Measurements from ENCODE around the gene DBF4B. TPM values are rescaled to one million over a fixed set of nuclear protein-coding genes. Genes with fewer than 3 reads are reported as not detected.

The DBF4B gene
- total RNA-seq, 1 donor from 2014 or later: 16.4 TPM

- H3K36me3 ChIP-seq: peaks cover 5% of the 10 kb centered on the region
- H3K4me2 ChIP-seq: no peak overlapping the region
- H3K27ac ChIP-seq: peak overlapping the region; percentile 70
- no peaks in the 10 kb centered on the region for H3K27me3 ChIP-seq
- H3K4me3 Mint-ChIP-seq: no peak overlapping the region
- H3F3A ChIP-seq (ENCODE audit: low read depth): peaks cover 41% of the 10 kb centered on the region
- no peak overlapping the region for H3K4me3 ChIP-seq
- H3K79me2 ChIP-seq (ENCODE audit: low read depth): peaks cover 9% of the 10 kb centered on the region
- H3K9me3 ChIP-seq (ENCODE audit: low read depth): no peaks in the 10 kb centered on the region
- H2AFZ ChIP-seq (replicated peaks): no peak overlapping the region
- no peaks in the 10 kb centered on the region for H3K27me3 Mint-ChIP-seq (ENCODE audit: insufficient read depth, low read depth)
- no peak for TF ChIP-seq EZH2phosphoT487 (IDR thresholded peaks at IDR 0.05)
- TF ChIP-seq EZH2 (IDR thresholded peaks at IDR 0.05): no peak
- TF ChIP-seq CTCF (IDR thresholded peaks at IDR 0.05): no peak
- no peak for DNase-seq (ENCODE audit: low spot score)
- H3K9me3 Mint-ChIP-seq: no peaks in the 10 kb centered on the region
- H4K20me1 ChIP-seq (ENCODE audit: low read depth): peaks cover 26% of the 10 kb centered on the region
- H3K36me3 Mint-ChIP-seq: peaks cover 13% of the 10 kb centered on the region
- H3K27ac Mint-ChIP-seq: no peak overlapping the region
- H3K9ac ChIP-seq: no peak overlapping the region
- peaks cover 21% of the 10 kb centered on the region for H3K4me1 Mint-ChIP-seq
- no peaks in the 10 kb centered on the region for H3K4me1 ChIP-seq
Observed at GRCh38 chr17:44795928-44796327, 87.5 kb downstream of the DBF4B start.

- Histone ChIP-seq H3K4me2 (no peak overlapping the region), H3F3A (ENCODE audit: low read depth) (peaks cover 41% of the 10 kb centered on the region), H3K27ac (no peak overlapping the region), H3K79me2 (ENCODE audit: low read depth) (peaks cover 17% of the 10 kb centered on the region), H3K9me3 (ENCODE audit: low read depth) (no peaks in the 10 kb centered on the region), H3K9ac (no peak overlapping the region), H3K4me3 (no peak overlapping the region), H4K20me1 (ENCODE audit: low read depth) (peaks cover 31% of the 10 kb centered on the region), H3K4me1 (no peaks in the 10 kb centered on the region), H2AFZ (replicated peaks) (no peak overlapping the region), H3K27me3 (no peaks in the 10 kb centered on the region), H3K36me3 (peaks cover 5% of the 10 kb centered on the region)
- no peak for DNase-seq (ENCODE audit: low spot score)
- H3K27ac Mint-ChIP-seq: no peak overlapping the region
- H3K9me3 Mint-ChIP-seq: no peaks in the 10 kb centered on the region
- H3K4me3 Mint-ChIP-seq: no peak overlapping the region
- peaks cover 21% of the 10 kb centered on the region for H3K4me1 Mint-ChIP-seq
- H3K27me3 Mint-ChIP-seq (ENCODE audit: insufficient read depth, low read depth): no peaks in the 10 kb centered on the region
- peaks cover 19% of the 10 kb centered on the region for H3K36me3 Mint-ChIP-seq
- TF ChIP-seq EZH2 (IDR thresholded peaks at IDR 0.05): no peak
- TF ChIP-seq EZH2phosphoT487 (IDR thresholded peaks at IDR 0.05): no peak
- TF ChIP-seq CTCF (IDR thresholded peaks at IDR 0.05): no peak
Observed at GRCh38 chr17:44796731-44797130, 88.3 kb downstream of the DBF4B start.

GRCh38 chr17:44797802-44798201 is 89.3 kb downstream of the DBF4B start:
- Mint-ChIP-seq H3K9me3 (no peaks in the 10 kb centered on the region), H3K4me3 (no peak overlapping the region), H3K4me1 (peaks cover 21% of the 10 kb centered on the region), H3K27ac (peak overlapping the region; percentile 46), H3K36me3 (peaks cover 25% of the 10 kb centered on the region), H3K27me3 (ENCODE audit: insufficient read depth, low read depth) (no peaks in the 10 kb centered on the region)
- H3F3A ChIP-seq (ENCODE audit: low read depth): peaks cover 41% of the 10 kb centered on the region
- H3K27ac ChIP-seq: peak overlapping the region; percentile 37
- H3K79me2 ChIP-seq (ENCODE audit: low read depth): peaks cover 27% of the 10 kb centered on the region
- no peaks in the 10 kb centered on the region for H3K4me1 ChIP-seq
- no peaks in the 10 kb centered on the region for H3K9me3 ChIP-seq (ENCODE audit: low read depth)
- H3K9ac ChIP-seq: no peak overlapping the region
- H2AFZ ChIP-seq (replicated peaks): no peak overlapping the region
- peaks cover 41% of the 10 kb centered on the region for H4K20me1 ChIP-seq (ENCODE audit: low read depth)
- DNase-seq (ENCODE audit: low spot score): no peak
- peaks cover 10% of the 10 kb centered on the region for H3K36me3 ChIP-seq
- H3K27me3 ChIP-seq: no peaks in the 10 kb centered on the region
- no peak overlapping the region for H3K4me2 ChIP-seq
- no peak overlapping the region for H3K4me3 ChIP-seq
- TF ChIP-seq CTCF (IDR thresholded peaks at IDR 0.05): no peak
- TF ChIP-seq EZH2phosphoT487 (IDR thresholded peaks at IDR 0.05): no peak
- no peak for TF ChIP-seq EZH2 (IDR thresholded peaks at IDR 0.05)

All from neural progenitor cell (in vitro differentiated cells).